Measurements from ENCODE around the gene SLN. TPM values are rescaled to one million over a fixed set of nuclear protein-coding genes. Genes with fewer than 3 reads are reported as not detected.

SLN gene
- total and polyA plus RNA-seq, 2 experiments from 2014 or later: not detected

- DNase-seq: peak; percentile 38
- in situ Hi-C loops (cut with MboI): no loop called here
- H3K4me2 ChIP-seq (ENCODE audit: unreplicated experiment): no peak overlapping the region
Observed at GRCh38 chr11:107752949-107753822, 41.3 kb upstream of the SLN start.

GRCh38 chr11:107752508-107752907, 40.7 kb upstream of the SLN start:
- 74 to 76% methylated on average over 5 of the region's 5 CpGs for WGBS, 2 experiments (ENCODE audit: low coverage in 1 of 2, low lambda C conversion rate in 2 of 2, missing lambda C conversion rate in 2 of 2)

More at GRCh38 chr11:107752949-107753822, 41.3 kb upstream of the SLN start:
- no peak overlapping the region for H2AFZ ChIP-seq
- no peaks in the 10 kb centered on the region for H4K20me1 ChIP-seq (ENCODE audit: insufficient read depth)
- no peaks in the 10 kb centered on the region for H3K27me3 ChIP-seq (replicated peaks; ENCODE audit: insufficient read depth)
- no peak overlapping the region for H3K9ac ChIP-seq
- H3K27ac ChIP-seq: 0 out of 2 replicates have a peak overlapping the region, but pooled peaks have one; percentile 1
- no peaks in the 10 kb centered on the region for H3K79me2 ChIP-seq (ENCODE audit: insufficient read depth)
- H3K4me1 ChIP-seq (ENCODE audit: insufficient read depth): no peaks in the 10 kb centered on the region
- no peaks in the 10 kb centered on the region for H3F3A ChIP-seq (ENCODE audit: insufficient read depth)
- H3K9me3 ChIP-seq (ENCODE audit: low read depth): no peaks in the 10 kb centered on the region
- TF ChIP-seq EZH2 (IDR thresholded peaks at IDR 0.05; ENCODE audit: insufficient read depth, poor library complexity, severe bottlenecking) (no peak), EZH2phosphoT487 (IDR thresholded peaks at IDR 0.05; ENCODE audit: insufficient read depth, low read depth) (no peak)
- no peaks in the 10 kb centered on the region for H3K36me3 ChIP-seq (ENCODE audit: low read depth)
- no peak overlapping the region for H3K4me3 ChIP-seq
- H3K9me2 ChIP-seq (ENCODE audit: insufficient read depth): no peaks in the 10 kb centered on the region
- WGBS, 2 experiments (ENCODE audit: low coverage in 1 of 2, low lambda C conversion rate in 2 of 2, missing lambda C conversion rate in 2 of 2): 54 to 69% methylated on average over 2 of the region's 2 CpGs

GRCh38 chr11:107751082-107751481, 39.2 kb upstream of the SLN start:
- Histone ChIP-seq H3K27ac (no peak overlapping the region), H3K36me3 (ENCODE audit: low read depth) (no peaks in the 10 kb centered on the region), H3K9ac (no peak overlapping the region), H3K4me2 (ENCODE audit: unreplicated experiment) (no peak overlapping the region), H4K20me1 (ENCODE audit: insufficient read depth) (no peaks in the 10 kb centered on the region), H2AFZ (no peak overlapping the region), H3K9me3 (ENCODE audit: low read depth) (no peaks in the 10 kb centered on the region), H3K4me3 (no peak overlapping the region), H3K79me2 (ENCODE audit: insufficient read depth) (no peaks in the 10 kb centered on the region), H3K4me1 (ENCODE audit: insufficient read depth) (no peaks in the 10 kb centered on the region), H3K27me3 (replicated peaks; ENCODE audit: insufficient read depth) (no peaks in the 10 kb centered on the region), H3K9me2 (ENCODE audit: insufficient read depth) (no peaks in the 10 kb centered on the region), H3F3A (ENCODE audit: insufficient read depth) (no peaks in the 10 kb centered on the region)
- TF ChIP-seq EZH2 (IDR thresholded peaks at IDR 0.05; ENCODE audit: insufficient read depth, poor library complexity, severe bottlenecking) (no peak), EZH2phosphoT487 (IDR thresholded peaks at IDR 0.05; ENCODE audit: insufficient read depth, low read depth) (no peak)
- no peak for DNase-seq
- in situ Hi-C loops (cut with MboI): no loop called here
- WGBS, 2 experiments (ENCODE audit: low coverage in 1 of 2, low lambda C conversion rate in 2 of 2, missing lambda C conversion rate in 2 of 2): 86 to 90% methylated on average over 9 of the region's 9 CpGs

More at GRCh38 chr11:107752508-107752907, 40.7 kb upstream of the SLN start:
- Histone ChIP-seq H3K9me3 (ENCODE audit: low read depth) (no peaks in the 10 kb centered on the region), H3K79me2 (ENCODE audit: insufficient read depth) (no peaks in the 10 kb centered on the region), H3K9ac (no peak overlapping the region), H2AFZ (no peak overlapping the region), H3K9me2 (ENCODE audit: insufficient read depth) (no peaks in the 10 kb centered on the region), H3K4me1 (ENCODE audit: insufficient read depth) (no peaks in the 10 kb centered on the region), H3K36me3 (ENCODE audit: low read depth) (no peaks in the 10 kb centered on the region), H4K20me1 (ENCODE audit: insufficient read depth) (no peaks in the 10 kb centered on the region), H3K4me2 (ENCODE audit: unreplicated experiment) (no peak overlapping the region), H3F3A (ENCODE audit: insufficient read depth) (no peaks in the 10 kb centered on the region), H3K27me3 (replicated peaks; ENCODE audit: insufficient read depth) (no peaks in the 10 kb centered on the region), H3K4me3 (no peak overlapping the region), H3K27ac (no peak overlapping the region)
- DNase-seq: no peak
- in situ Hi-C loops (cut with MboI): no loop called here
- TF ChIP-seq EZH2phosphoT487 (IDR thresholded peaks at IDR 0.05; ENCODE audit: insufficient read depth, low read depth) (no peak), EZH2 (IDR thresholded peaks at IDR 0.05; ENCODE audit: insufficient read depth, poor library complexity, severe bottlenecking) (no peak)

- Histone ChIP-seq H3K27ac (no peak overlapping the region), H3K9me2 (ENCODE audit: insufficient read depth) (no peaks in the 10 kb centered on the region), H3K27me3 (replicated peaks; ENCODE audit: insufficient read depth) (no peaks in the 10 kb centered on the region), H3F3A (ENCODE audit: insufficient read depth) (no peaks in the 10 kb centered on the region), H4K20me1 (ENCODE audit: insufficient read depth) (no peaks in the 10 kb centered on the region), H3K4me2 (ENCODE audit: unreplicated experiment) (no peak overlapping the region), H3K79me2 (ENCODE audit: insufficient read depth) (no peaks in the 10 kb centered on the region), H3K36me3 (ENCODE audit: low read depth) (no peaks in the 10 kb centered on the region), H3K4me1 (ENCODE audit: insufficient read depth) (no peaks in the 10 kb centered on the region), H3K4me3 (no peak overlapping the region), H2AFZ (no peak overlapping the region), H3K9ac (no peak overlapping the region), H3K9me3 (ENCODE audit: low read depth) (no peaks in the 10 kb centered on the region)
- TF ChIP-seq EZH2 (IDR thresholded peaks at IDR 0.05; ENCODE audit: insufficient read depth, poor library complexity, severe bottlenecking): no peak
- TF ChIP-seq EZH2phosphoT487 (IDR thresholded peaks at IDR 0.05; ENCODE audit: insufficient read depth, low read depth): no peak
- in situ Hi-C loops (cut with MboI): no loop called here
- DNase-seq: no peak
- 86 to 89% methylated on average over 15 of the region's 15 CpGs for WGBS, 2 experiments (ENCODE audit: low coverage in 1 of 2, low lambda C conversion rate in 2 of 2, missing lambda C conversion rate in 2 of 2)
Observed at GRCh38 chr11:107750313-107750712, 38.5 kb upstream of the SLN start.
